Osteocyte (in vitro differentiated cells): Measurements from ENCODE around the gene ZNF668. TPM values are rescaled to one million over a fixed set of nuclear protein-coding genes. Genes with fewer than 3 reads are reported as not detected.
A peak's percentile ranks its signal among the peaks of the same experiment; 100 is the strongest.

Experiments
- DNase-seq: peaks from one replicate; pipeline ENCODE4 v3.0.0; 2021; ENCODE audit warnings: mixed read lengths; ENCODE audit not compliant: unreplicated experiment; ENCODE audit errors: extremely low spot score
- H3K27ac Mint-ChIP-seq: one replicate; pipeline ENCODE4 v1.8.0; 2021; ENCODE audit warnings: mild to moderate bottlenecking, mixed read lengths; ENCODE audit not compliant: unreplicated experiment
- H3K27me3 Mint-ChIP-seq: one replicate; pipeline ENCODE4 v1.8.0; 2021; ENCODE audit warnings: mixed read lengths; ENCODE audit not compliant: unreplicated experiment
- H3K36me3 Mint-ChIP-seq: one replicate; pipeline ENCODE4 v1.8.0; 2021; ENCODE audit warnings: mixed read lengths; ENCODE audit not compliant: unreplicated experiment
- H3K4me1 Mint-ChIP-seq: one replicate; pipeline ENCODE4 v1.8.0; 2021; ENCODE audit warnings: mixed read lengths; ENCODE audit not compliant: unreplicated experiment
- H3K4me3 Mint-ChIP-seq: one replicate; pipeline ENCODE4 v1.8.0; 2021; ENCODE audit warnings: mild to moderate bottlenecking, moderate library complexity, mixed read lengths; ENCODE audit not compliant: unreplicated experiment
- H3K9me3 Mint-ChIP-seq: one replicate; pipeline ENCODE4 v1.8.0; 2021; ENCODE audit warnings: mixed read lengths; ENCODE audit not compliant: unreplicated experiment
- CTCF ChIP-seq: fragments of 200-600 bp; sonication (generic); IDR thresholded peaks from 2 replicates; pipeline ENCODE4 v1.5.0; 2021; ENCODE audit warnings: antibody characterized with exemption, mild to moderate bottlenecking, moderate library complexity
- total RNA-seq: library from RNA; stranded (reverse); gene quantifications from 2 replicates; pipeline ENCODE4 v1.2.1, GENCODE V29; 2021

The ZNF668 gene
- total RNA-seq, 1 donor from 2014 or later: 13.2 TPM

GRCh38 chr16:31077024-31077423, 3.0 kb upstream of the ZNF668 start:
- no peaks in the 10 kb centered on the region for H3K9me3 Mint-ChIP-seq
- DNase-seq: no peak
- peaks cover 20% of the 10 kb centered on the region for H3K4me1 Mint-ChIP-seq
- H3K27ac Mint-ChIP-seq: no peak overlapping the region
- no peaks in the 10 kb centered on the region for H3K27me3 Mint-ChIP-seq
- no peak for TF ChIP-seq CTCF
- no peak overlapping the region for H3K4me3 Mint-ChIP-seq
- peaks cover 21% of the 10 kb centered on the region for H3K36me3 Mint-ChIP-seq

GRCh38 chr16:31076319-31076718, 2.3 kb upstream of the ZNF668 start:
- Mint-ChIP-seq H3K27ac (no peak overlapping the region), H3K4me1 (peaks cover 27% of the 10 kb centered on the region), H3K9me3 (no peaks in the 10 kb centered on the region), H3K27me3 (no peaks in the 10 kb centered on the region), H3K4me3 (peak overlapping the region; percentile 51), H3K36me3 (peaks cover 21% of the 10 kb centered on the region)
- no peak for DNase-seq
- no peak for TF ChIP-seq CTCF

GRCh38 chr16:31074814-31075183, 759 bp upstream of the ZNF668 start:
- no peak for TF ChIP-seq CTCF
- DNase-seq: no peak
- Mint-ChIP-seq H3K27ac (peak overlapping the region; percentile 96), H3K36me3 (peaks cover 18% of the 10 kb centered on the region), H3K4me1 (peaks cover 26% of the 10 kb centered on the region), H3K27me3 (no peaks in the 10 kb centered on the region), H3K9me3 (no peaks in the 10 kb centered on the region), H3K4me3 (peak overlapping the region; percentile 98)

- Mint-ChIP-seq H3K36me3 (peaks cover 8% of the 10 kb centered on the region), H3K9me3 (no peaks in the 10 kb centered on the region), H3K27me3 (no peaks in the 10 kb centered on the region), H3K4me1 (peaks cover 26% of the 10 kb centered on the region), H3K27ac (peak overlapping the region; percentile 96), H3K4me3 (peak overlapping the region; percentile 98)
- no peak for TF ChIP-seq CTCF
- DNase-seq: peak; percentile 95
These were observed 684 bp downstream of the ZNF668 start for GRCh38 chr16:31073142-31073969.

- no peak for DNase-seq
- Mint-ChIP-seq H3K36me3 (peaks cover 1% of the 10 kb centered on the region), H3K27me3 (no peaks in the 10 kb centered on the region), H3K27ac (peak overlapping the region; percentile 94), H3K9me3 (no peaks in the 10 kb centered on the region), H3K4me1 (peaks cover 26% of the 10 kb centered on the region), H3K4me3 (peak overlapping the region; percentile 97)
- TF ChIP-seq CTCF: no peak
These were observed 1.4 kb downstream of the ZNF668 start for GRCh38 chr16:31072540-31073141.
